ENCODE results near the gene GMIP. TPM values are rescaled to one million over a fixed set of nuclear protein-coding genes. Genes with fewer than 3 reads are reported as not detected.
"Not testable (repeated sequence)": the region's sequence is repeated elsewhere in the genome, so short reads cannot be mapped to it uniquely, and the experiment has no call there.

Gene GMIP
- total RNA-seq, 1 donor = 6.5 TPM

DNA sequence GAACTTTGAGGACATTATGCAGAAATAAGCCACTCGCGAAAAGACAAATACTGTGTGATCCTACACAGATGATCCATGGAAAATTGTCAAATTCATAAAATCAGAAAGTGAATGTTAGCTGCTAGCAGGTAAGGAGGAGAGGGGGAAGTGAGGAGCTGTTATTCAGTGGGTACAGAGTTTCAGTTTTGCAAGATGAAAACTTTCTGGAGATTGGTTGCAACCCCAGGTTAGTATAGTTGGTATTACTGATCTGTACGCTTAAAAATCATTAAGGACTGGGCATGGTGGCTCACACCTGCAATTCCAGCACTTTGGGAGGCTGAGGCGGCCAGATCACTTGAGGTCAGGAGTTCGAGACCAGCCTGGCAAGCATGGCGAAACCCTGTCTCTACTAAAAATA lies 43.1 kb upstream of the GMIP start:
- Histone ChIP-seq H4K20me1 (ENCODE audit: insufficient read depth, low read length) (no peaks in the 10 kb centered on the region), H3K27me3 (ENCODE audit: insufficient read depth, low read length) (no peaks in the 10 kb centered on the region), H3K4me3 (ENCODE audit: insufficient read depth, low read length) (no peak overlapping the region), H3K4me2 (ENCODE audit: insufficient read depth, low read length) (no peak overlapping the region), H3K27ac (ENCODE audit: low read depth, low read length) (no peak overlapping the region), H3K4me1 (ENCODE audit: insufficient read depth, low read length) (no peaks in the 10 kb centered on the region), H3K9me3 (ENCODE audit: low read depth, low read length) (no peaks in the 10 kb centered on the region), H3K36me3 (ENCODE audit: insufficient read depth, low read length) (no peaks in the 10 kb centered on the region), H3K79me2 (ENCODE audit: insufficient read depth, low read length) (no peaks in the 10 kb centered on the region), H2AFZ (ENCODE audit: low read length) (no peak overlapping the region)
- no peak for DNase-seq (ENCODE audit: insufficient read length, low spot score, missing footprints)
- TF ChIP-seq, protein P1, sequence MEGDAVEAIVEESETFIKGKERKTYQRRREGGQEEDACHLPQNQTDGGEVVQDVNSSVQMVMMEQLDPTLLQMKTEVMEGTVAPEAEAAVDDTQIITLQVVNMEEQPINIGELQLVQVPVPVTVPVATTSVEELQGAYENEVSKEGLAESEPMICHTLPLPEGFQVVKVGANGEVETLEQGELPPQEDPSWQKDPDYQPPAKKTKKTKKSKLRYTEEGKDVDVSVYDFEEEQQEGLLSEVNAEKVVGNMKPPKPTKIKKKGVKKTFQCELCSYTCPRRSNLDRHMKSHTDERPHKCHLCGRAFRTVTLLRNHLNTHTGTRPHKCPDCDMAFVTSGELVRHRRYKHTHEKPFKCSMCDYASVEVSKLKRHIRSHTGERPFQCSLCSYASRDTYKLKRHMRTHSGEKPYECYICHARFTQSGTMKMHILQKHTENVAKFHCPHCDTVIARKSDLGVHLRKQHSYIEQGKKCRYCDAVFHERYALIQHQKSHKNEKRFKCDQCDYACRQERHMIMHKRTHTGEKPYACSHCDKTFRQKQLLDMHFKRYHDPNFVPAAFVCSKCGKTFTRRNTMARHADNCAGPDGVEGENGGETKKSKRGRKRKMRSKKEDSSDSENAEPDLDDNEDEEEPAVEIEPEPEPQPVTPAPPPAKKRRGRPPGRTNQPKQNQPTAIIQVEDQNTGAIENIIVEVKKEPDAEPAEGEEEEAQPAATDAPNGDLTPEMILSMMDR (IDR thresholded peaks at IDR 0.05; ENCODE audit: extremely low read depth, low read depth, low read length) = no peak

DNA sequence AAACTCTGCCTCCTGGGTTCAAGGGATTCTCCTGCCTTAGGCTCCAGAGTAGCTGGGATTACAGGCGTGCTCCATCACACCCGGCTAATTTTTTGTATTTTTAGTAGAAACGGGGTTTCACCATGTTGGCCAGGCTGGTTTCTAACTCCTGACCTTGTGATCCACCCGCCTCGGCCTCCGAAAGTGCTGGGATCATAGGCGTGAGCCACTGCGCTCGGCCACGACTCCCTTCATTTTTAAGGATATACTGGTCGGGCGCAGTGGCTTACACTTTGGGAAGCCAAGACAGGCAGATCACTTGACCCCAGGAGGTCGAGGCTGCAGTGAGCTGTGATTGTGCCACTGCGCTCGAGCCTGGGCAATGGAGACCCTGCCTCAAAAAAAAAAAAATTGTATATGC lies 42.7 kb upstream of the GMIP start:
- not testable (repeated sequence) for H3K4me1 ChIP-seq (ENCODE audit: insufficient read depth, low read length); DNase-seq (ENCODE audit: insufficient read length, low spot score, missing footprints); H3K79me2 ChIP-seq (ENCODE audit: insufficient read depth, low read length); H3K27ac ChIP-seq (ENCODE audit: low read depth, low read length); H4K20me1 ChIP-seq (ENCODE audit: insufficient read depth, low read length); H3K36me3 ChIP-seq (ENCODE audit: insufficient read depth, low read length); H2AFZ ChIP-seq (ENCODE audit: low read length); H3K4me3 ChIP-seq (ENCODE audit: insufficient read depth, low read length); H3K27me3 ChIP-seq (ENCODE audit: insufficient read depth, low read length); H3K4me2 ChIP-seq (ENCODE audit: insufficient read depth, low read length); H3K9me3 ChIP-seq (ENCODE audit: low read depth, low read length)

DNA sequence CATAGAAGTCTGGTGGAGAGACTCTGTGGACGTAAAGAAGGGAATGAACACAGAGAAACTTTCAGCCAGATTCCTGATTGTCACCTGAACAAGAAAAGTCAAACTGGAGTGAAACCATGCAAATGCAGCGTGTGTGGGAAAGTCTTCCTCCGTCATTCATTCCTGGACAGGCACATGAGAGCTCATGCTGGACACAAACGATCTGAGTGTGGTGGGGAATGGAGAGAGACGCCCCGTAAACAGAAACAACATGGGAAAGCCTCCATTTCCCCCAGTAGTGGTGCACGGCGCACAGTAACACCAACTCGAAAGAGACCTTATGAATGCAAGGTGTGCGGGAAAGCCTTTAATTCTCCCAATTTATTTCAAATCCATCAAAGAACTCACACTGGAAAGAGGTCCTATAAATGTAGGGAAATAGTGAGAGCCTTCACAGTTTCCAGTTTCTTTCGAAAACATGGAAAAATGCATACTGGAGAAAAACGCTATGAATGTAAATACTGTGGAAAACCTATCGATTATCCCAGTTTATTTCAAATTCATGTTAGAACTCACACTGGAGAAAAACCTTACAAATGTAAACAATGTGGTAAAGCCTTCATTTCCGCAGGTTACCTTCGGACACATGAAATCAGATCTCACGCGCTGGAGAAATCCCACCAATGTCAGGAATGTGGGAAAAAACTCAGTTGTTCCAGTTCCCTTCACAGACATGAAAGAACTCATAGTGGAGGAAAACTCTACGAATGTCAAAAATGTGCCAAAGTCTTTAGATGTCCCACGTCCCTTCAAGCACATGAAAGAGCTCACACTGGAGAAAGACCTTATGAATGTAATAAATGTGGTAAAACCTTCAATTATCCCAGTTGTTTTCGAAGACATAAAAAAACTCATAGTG lies 36.0 kb upstream of the GMIP start:
- TF ChIP-seq, protein P1 (IDR thresholded peaks at IDR 0.05; ENCODE audit: extremely low read depth, low read depth, low read length) = no peak
- H3K4me3 ChIP-seq (ENCODE audit: insufficient read depth, low read length) = no peak overlapping the region
- H3K27ac ChIP-seq (ENCODE audit: low read depth, low read length) = no peak overlapping the region
- no peak for DNase-seq (ENCODE audit: insufficient read length, low spot score, missing footprints)
- no peak overlapping the region for H2AFZ ChIP-seq (ENCODE audit: low read length)
- H3K36me3 ChIP-seq (ENCODE audit: insufficient read depth, low read length) = peaks cover 30% of the 10 kb centered on the region
- no peak overlapping the region for H3K4me2 ChIP-seq (ENCODE audit: insufficient read depth, low read length)
- H3K79me2 ChIP-seq (ENCODE audit: insufficient read depth, low read length) = peaks cover 2% of the 10 kb centered on the region
- peaks cover 21% of the 10 kb centered on the region for H3K9me3 ChIP-seq (ENCODE audit: low read depth, low read length)
- no peaks in the 10 kb centered on the region for H3K4me1 ChIP-seq (ENCODE audit: insufficient read depth, low read length)
- no peaks in the 10 kb centered on the region for H4K20me1 ChIP-seq (ENCODE audit: insufficient read depth, low read length)
- no peaks in the 10 kb centered on the region for H3K27me3 ChIP-seq (ENCODE audit: insufficient read depth, low read length)

DNA sequence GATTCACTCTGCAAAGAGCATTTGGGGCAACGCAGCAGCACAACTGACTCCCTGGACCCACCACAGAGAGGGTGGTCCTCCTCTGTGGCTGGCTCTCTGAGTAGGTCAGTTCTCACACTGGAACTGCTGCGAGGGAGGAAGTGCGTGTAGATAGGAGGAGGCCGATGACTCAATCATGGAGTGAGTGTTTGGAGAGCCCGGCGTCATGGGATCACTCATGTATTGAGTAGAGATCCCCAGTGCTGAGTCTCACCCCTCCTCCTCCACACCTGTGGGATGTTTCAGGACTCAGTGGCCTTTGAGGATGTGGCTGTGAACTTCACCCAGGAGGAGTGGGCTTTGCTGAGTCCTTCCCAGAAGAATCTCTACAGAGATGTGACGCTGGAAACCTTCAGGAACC lies 34.1 kb upstream of the GMIP start:
- Histone ChIP-seq H3K9me3 (ENCODE audit: low read depth, low read length) (peaks cover 21% of the 10 kb centered on the region), H3K4me1 (ENCODE audit: insufficient read depth, low read length) (no peaks in the 10 kb centered on the region), H3K79me2 (ENCODE audit: insufficient read depth, low read length) (peaks cover 5% of the 10 kb centered on the region), H3K4me3 (ENCODE audit: insufficient read depth, low read length) (no peak overlapping the region), H3K27me3 (ENCODE audit: insufficient read depth, low read length) (no peaks in the 10 kb centered on the region), H3K27ac (ENCODE audit: low read depth, low read length) (no peak overlapping the region), H4K20me1 (ENCODE audit: insufficient read depth, low read length) (no peaks in the 10 kb centered on the region), H2AFZ (ENCODE audit: low read length) (no peak overlapping the region), H3K4me2 (ENCODE audit: insufficient read depth, low read length) (no peak overlapping the region), H3K36me3 (ENCODE audit: insufficient read depth, low read length) (peaks cover 30% of the 10 kb centered on the region)
- TF ChIP-seq, protein P1 (IDR thresholded peaks at IDR 0.05; ENCODE audit: extremely low read depth, low read depth, low read length) = no peak
- DNase-seq (ENCODE audit: insufficient read length, low spot score, missing footprints) = no peak
